ENCODE data around the gene MC1R.

MC1R gene

GRCh38 chr16:89936508-89936907 lies 17.8 kb downstream of the MC1R start:
- DNase-seq: no peak

DNA sequence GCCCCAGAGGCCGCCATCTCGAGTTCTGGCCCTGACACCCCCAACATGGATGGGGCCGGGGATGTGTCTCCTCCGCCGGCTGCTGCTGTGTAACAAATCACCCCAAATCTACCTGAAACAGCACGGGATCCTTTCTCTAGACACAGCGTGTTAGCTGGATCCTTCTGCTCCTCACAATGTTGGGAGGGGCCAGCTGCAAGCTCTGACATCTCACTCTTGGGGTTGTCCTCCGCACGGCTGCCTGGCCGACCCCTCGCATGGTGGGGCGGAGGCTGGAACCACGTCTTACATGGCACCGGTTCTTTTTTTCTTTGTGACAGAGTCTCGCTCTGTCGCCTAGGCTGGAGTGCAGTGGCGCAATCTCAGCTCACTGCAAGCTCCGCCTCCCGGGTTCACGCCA lies 18.3 kb downstream of the MC1R start:
- no peak for DNase-seq

GRCh38 chr16:89938175-89938885 lies 19.7 kb downstream of the MC1R start:
- DNase-seq: no peak

- no peak for DNase-seq
These were observed 26.1 kb downstream of the MC1R start for GRCh38 chr16:89944773-89945172.

GRCh38 chr16:89945654-89946053 lies 27.0 kb downstream of the MC1R start:
- DNase-seq: no peak

DNA sequence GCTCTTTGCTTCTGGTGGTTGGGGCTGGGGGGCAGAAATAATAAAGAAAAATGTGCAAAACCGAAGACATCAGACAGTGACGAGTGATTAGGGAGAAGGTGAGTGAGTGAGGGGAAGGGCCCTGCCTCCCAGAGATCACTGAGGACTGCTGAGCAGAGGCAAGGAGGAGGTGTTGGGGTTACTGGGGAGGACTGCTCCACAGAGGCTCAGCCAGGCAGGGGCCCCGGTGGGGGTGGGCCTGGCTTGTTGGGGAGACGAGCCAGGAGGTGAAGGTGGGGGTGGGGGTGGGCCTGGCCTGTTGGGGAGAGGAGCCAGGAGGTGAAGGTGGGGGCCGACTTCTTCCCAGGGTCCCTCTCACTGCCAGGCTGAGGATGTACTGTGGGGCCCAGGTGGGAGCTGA lies 27.9 kb downstream of the MC1R start:
- no peak for DNase-seq

GRCh38 chr16:89949121-89949742 lies 30.6 kb downstream of the MC1R start:
- no peak for DNase-seq

DNA sequence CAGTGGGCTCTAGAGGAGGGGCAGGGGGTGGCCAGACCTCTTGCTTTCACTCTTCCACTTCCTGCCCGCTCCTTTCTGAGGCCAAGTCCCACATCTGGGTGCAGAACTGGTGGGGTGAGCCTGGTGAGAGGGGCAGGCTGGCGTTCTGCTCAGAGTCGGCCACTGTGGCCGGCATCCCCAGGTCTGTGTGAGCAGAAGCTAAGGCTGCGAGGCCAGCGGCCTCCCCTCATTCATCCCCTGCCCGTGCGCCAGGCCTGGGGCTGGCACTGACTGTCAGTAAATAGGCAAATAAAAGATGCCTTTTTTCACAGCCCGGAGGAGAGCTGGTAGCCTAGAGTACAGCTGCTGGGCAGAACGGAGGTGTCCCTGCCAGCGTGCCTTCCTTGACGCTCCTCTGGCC lies 31.1 kb downstream of the MC1R start:
- no peak for DNase-seq

- no peak for DNase-seq
These were observed 32.8 kb downstream of the MC1R start for GRCh38 chr16:89951509-89951908.

DNA sequence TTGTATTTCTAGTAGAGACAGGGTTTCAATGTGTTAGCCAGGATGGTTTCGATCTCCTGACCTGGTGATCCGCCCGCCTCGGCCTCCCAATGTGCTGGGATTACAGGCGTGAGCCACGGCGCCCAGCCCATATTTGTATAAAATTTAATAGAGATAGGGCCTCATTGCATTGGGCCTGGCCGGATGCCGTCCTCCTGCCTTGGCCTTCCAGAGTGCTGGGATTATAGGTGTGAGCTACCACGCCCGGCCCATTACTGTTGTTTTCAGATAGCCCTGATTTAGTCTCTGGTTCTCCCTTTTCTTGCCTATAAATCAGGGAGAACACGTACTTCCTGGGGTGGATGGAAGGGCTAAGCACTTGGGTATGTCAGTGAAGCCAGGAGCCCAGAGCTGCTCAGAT lies 33.4 kb downstream of the MC1R start:
- no peak for DNase-seq

DNA sequence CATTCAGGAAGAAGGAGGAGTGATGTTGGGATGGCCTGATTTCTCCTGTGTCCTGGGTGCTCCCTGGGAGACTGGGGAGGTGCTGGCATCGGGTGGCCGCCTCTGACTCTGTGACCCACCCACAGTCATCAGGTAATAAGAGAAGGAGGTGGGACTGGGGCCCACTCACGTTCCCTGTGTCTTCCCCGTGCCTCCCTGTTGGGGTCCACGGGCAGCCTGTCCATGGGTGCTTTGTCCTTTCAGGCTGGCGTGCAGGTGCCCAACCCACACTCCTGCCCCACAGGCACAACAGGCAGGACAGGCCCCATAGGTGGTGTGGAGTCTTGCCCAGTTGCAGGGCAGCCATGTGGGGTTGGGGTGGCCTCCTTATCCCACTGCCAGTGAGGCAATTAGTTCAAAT lies 33.9 kb downstream of the MC1R start:
- DNase-seq: no peak

DNA sequence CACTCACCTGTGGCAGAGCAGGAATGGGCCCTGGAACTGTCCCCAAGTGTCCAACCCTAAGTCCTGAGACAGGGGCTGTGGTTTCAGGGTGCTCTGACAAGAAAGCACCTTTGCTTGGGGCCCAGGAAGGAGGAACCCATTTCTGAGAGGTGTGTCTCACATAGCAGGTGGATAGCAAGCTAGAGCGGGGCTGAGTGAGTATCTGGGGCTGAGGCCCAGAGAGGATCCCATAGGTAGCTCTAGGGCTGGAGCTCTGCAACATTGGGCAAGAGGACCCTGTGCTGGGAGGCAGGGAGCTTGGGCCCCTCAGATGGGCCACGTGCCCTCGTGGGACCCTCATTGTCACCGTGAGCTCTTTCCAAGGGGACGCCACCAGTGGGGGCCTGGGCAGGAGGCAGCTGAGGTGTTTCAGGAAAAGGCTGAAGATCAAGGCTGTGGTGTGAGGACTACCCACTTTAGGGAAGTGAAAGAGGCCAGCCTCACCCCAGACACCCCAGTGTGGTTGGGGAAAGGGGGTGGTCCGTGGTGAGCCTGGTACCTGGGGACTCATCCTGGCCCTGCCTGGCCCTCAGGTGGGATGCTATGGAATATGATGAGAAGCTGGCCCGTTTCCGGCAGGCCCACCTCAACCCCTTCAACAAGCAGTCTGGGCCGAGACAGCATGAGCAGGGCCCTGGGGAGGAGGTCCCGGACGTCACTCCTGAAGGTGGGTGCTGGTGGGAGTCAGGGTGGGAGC lies 35.2 kb downstream of the MC1R start:
- no peak for DNase-seq

GRCh38 chr16:89954462-89954861 lies 35.8 kb downstream of the MC1R start:
- no peak for DNase-seq

GRCh38 chr16:89955001-89955685 lies 36.5 kb downstream of the MC1R start:
- DNase-seq: no peak

GRCh38 chr16:89956505-89957215 lies 38.0 kb downstream of the MC1R start:
- no peak for DNase-seq

DNA sequence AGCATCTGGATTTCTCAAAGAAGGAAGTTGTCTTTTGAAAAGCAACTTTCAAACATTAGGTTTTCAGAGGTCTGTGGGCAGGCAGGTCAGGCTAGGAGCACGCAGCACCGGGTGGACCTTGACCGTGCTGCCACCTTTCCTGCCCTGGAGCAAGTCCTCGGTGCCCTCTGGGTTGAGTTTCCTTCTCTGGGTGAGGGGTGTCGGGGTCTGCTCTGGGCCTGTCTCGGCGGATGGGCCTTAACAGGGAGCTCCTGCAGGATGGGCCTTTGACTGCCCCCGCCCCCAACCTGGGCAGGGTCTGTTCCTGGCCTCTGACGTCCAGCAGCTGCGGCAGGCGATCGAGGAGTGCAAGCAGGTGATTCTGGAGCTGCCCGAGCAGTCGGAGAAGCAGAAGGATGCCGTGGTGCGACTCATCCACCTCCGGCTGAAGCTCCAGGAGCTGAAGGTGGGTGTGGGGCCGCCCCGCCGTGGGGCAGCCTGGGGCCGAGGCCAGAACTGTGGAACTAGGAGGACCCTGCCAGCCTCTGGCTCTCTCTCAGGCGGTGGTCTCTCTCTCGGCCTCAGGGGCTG lies 38.6 kb downstream of the MC1R start:
- DNase-seq: no peak

DNA sequence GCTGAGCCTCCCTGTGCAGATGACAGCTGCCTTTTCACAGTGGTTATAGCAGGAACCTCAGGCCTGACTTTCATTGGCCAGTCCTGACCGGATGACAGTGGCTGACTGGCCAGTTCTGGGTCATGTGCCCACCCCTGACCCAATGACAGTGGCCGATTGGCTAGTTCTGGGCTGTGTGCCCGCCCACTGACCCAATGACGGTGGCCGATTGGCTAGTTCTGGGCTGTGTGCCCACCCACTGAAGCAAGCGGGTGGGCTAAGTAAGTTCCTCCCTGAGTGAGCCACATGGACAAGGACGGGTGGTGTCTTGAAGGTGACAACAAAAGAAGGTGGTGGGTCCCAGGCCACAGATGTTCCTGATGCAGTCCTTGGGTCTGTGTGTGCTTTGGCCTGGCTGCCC lies 39.4 kb downstream of the MC1R start:
- peak; percentile 49 for DNase-seq

DNA sequence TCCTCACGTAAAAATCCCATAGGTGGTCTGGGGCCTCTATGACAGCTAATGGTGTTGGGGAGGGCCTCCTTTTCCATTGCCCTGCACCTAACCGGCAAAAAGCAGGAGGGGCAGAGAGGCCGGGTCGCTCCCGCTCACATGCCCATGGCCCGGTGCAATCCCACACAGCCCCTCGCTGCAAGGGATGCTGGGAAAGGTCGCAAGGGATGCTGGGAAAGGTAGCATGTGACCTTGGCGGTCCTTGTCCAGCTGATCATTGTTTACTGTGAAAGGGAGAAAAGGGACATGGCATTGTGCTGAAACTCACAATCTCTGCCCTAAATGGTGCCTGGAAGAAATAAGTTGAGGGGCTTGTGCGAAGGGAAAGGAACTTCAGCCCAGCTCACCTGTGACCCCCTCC lies 39.9 kb downstream of the MC1R start:
- DNase-seq: no peak

GRCh38 chr16:89960966-89961365 lies 42.3 kb downstream of the MC1R start:
- no peak for DNase-seq

DNA sequence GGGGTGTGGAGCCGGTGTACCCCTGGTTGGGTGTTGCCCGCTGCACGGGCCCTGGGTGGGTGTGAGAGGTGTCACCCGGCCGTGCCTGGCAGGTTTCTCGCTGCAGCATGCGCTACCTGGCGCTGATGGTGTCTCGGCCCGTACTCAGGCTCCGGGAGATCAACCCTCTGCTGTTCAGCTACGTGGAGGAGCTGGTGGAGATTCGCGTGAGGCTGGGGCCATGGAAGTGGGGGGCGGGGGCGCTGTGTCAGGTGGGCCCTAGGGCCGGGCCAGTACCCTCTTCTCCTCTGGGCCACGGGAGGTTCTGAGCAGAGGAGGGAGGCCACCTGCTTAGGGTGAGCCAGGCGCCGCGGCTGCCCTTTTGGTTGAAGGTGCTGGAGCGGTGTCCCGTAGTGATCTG lies 43.3 kb downstream of the MC1R start:
- no peak for DNase-seq

- no peak for DNase-seq
These were observed 44.3 kb downstream of the MC1R start for GRCh38 chr16:89962754-89963498.

GRCh38 chr16:89964201-89964600 lies 45.5 kb downstream of the MC1R start:
- no peak for DNase-seq
